K562 (cell line): ENCODE data around the gene EME2. TPM values are rescaled to one million over a fixed set of nuclear protein-coding genes. Genes with fewer than 3 reads are reported as not detected.

Experiments
- ATF6 ChIP-seq: sonication (generic); formaldehyde crosslinking; IDR thresholded peaks from 2 replicates; pipeline ENCODE4 v1.4.0; 2020; ENCODE audit warnings: mild to moderate bottlenecking, missing genetic modification reagents
- CTCF ChIP-seq, 3 experiments: IDR thresholded peaks in 2 of 3; conservative IDR thresholded peaks in 1 of 3; 2 replicates each; pipeline ENCODE4 v1.5.1; 2011 to 2012; ENCODE audit warnings: low read length in 3 of 3, mild to moderate bottlenecking in 3 of 3, control low read depth in 2 of 3, improper control_type of control experiment in 1 of 3, inconsistent platforms in 1 of 3, low read depth in 1 of 3, mixed read lengths in 1 of 3, moderate library complexity in 1 of 3; ENCODE audit not compliant: insufficient read depth in 2 of 3
- E2F3 ChIP-seq: fragments of 250-450 bp; sonication (Bioruptor Pico); IDR thresholded peaks from 2 replicates; pipeline ENCODE4 v1.4.0; 2020; ENCODE audit warnings: mild to moderate bottlenecking
- E2F4 ChIP-seq: sonication (generic); formaldehyde crosslinking; IDR thresholded peaks from 2 replicates; pipeline ENCODE4 v1.8.0; 2022; ENCODE audit warnings: mild to moderate bottlenecking, low read depth, missing genetic modification reagents
- HNRNPH1 ChIP-seq: fragments of 200-400 bp; formaldehyde crosslinking; optimal IDR thresholded peaks from 2 replicates; pipeline ENCODE3; 2017; ENCODE audit warnings: low read depth, mild to moderate bottlenecking, low read length, moderate library complexity
- IRF2 ChIP-seq: sonication (generic); formaldehyde crosslinking; IDR thresholded peaks from 2 replicates; pipeline ENCODE4 v1.8.1; 2022; ENCODE audit warnings: mild to moderate bottlenecking, missing genetic modification reagents
- MAFF ChIP-seq: IDR thresholded peaks from 2 replicates; pipeline ENCODE4 v1.6.1; 2012; ENCODE audit warnings: low read length, improper control_type of control experiment
- MBD1 ChIP-seq: fragments of 250-450 bp; sonication (Bioruptor Pico); IDR thresholded peaks from 2 replicates; pipeline ENCODE4 v1.8.0; 2022; ENCODE audit warnings: inconsistent platforms
- MEF2A ChIP-seq: IDR thresholded peaks from 2 replicates; pipeline ENCODE4 v1.6.1; 2011; ENCODE audit warnings: low read depth, mild to moderate bottlenecking, low read length, moderate library complexity; ENCODE audit not compliant: control insufficient read depth
- MLLT1 ChIP-seq, 2 experiments: fragments of 450-650 bp; IDR thresholded peaks; 2 replicates each; pipeline ENCODE4 v1.6.1; 2016
- NR2C2 ChIP-seq, 2 experiments: fragments of 200-800 bp in 1 of 2; sonication (Bioruptor generic) in 1 of 2; sonication (generic) in 1 of 2; formaldehyde crosslinking in 1 of 2; IDR thresholded peaks; 2 replicates each; pipeline versions ENCODE4 v1.6.1 to v1.8.0; 2016 to 2022; ENCODE audit warnings: mild to moderate bottlenecking in 1 of 2, missing compliant biosample characterization in 1 of 2, missing genetic modification characterization in 1 of 2, missing genetic modification reagents in 1 of 2
- SLC30A9 ChIP-seq: fragments of 250-450 bp; sonication (Bioruptor Pico); IDR thresholded peaks from 2 replicates; pipeline ENCODE4 v1.8.0; 2022; ENCODE audit warnings: mild to moderate bottlenecking, moderate library complexity
- ZBTB1 ChIP-seq: sonication (generic); formaldehyde crosslinking; IDR thresholded peaks from 2 replicates; pipeline ENCODE4 v1.8.1; 2023; ENCODE audit warnings: missing genetic modification reagents, low read depth, mild to moderate bottlenecking, borderline replicate concordance
- ZBTB7A ChIP-seq: IDR thresholded peaks from 2 replicates; pipeline ENCODE4 v1.6.1; 2011; ENCODE audit warnings: low read depth, mild to moderate bottlenecking, low read length, moderate library complexity, borderline replicate concordance; ENCODE audit not compliant: control insufficient read depth
- ZFPM2 ChIP-seq: fragments of 250-450 bp; sonication (Bioruptor Pico); IDR thresholded peaks from 2 replicates; pipeline ENCODE4 v1.5.1; 2022; ENCODE audit warnings: mild to moderate bottlenecking
- ZNF140 ChIP-seq: fragments of 250-450 bp; sonication (Bioruptor Pico); IDR thresholded peaks from 2 replicates; pipeline ENCODE4 v1.8.0; 2021; ENCODE audit warnings: moderate library complexity, mild to moderate bottlenecking, inconsistent platforms
- ZNF146 ChIP-seq: IDR thresholded peaks from one replicate; pipeline ENCODE4 v1.6.1; 2018; ENCODE audit warnings: missing compliant biosample characterization; ENCODE audit not compliant: unreplicated experiment
- ZNF696 ChIP-seq: fragments of 250-450 bp; sonication (Bioruptor Pico); conservative IDR thresholded peaks from 2 replicates; pipeline ENCODE4 v1.4.0; 2020; ENCODE audit warnings: mild to moderate bottlenecking, moderate library complexity
- polyA plus RNA-seq, 8 experiments: library from polyadenylated mRNA; depleted of rRNA in 4 of 8; stranded (reverse) in 5 of 8; unstranded in 3 of 8; fragments of >200 nt; fragmentation: Nextera tagmentation in 2 of 8; fragmentation: Illumina TruSeq in 1 of 8; extraction: Ambion mirVana in 2 of 8; extraction: Trizol in 1 of 8; gene quantifications; 2 replicates each; pipeline versions ENCODE4 v1.2.1 to v1.2.3, GENCODE V29; 2011 to 2014; ENCODE audit warnings: inconsistent platforms in 1 of 8, missing spikeins in 1 of 8
- total RNA-seq, 7 experiments: library from RNA; depleted of rRNA in 6 of 7; stranded (reverse); fragments of >200 nt in 6 of 7; fragmentation: Illumina TruSeq in 2 of 7; extraction: Trizol in 2 of 7; gene quantifications; 2 replicates each; pipeline versions ENCODE4 v1.2.1 to v1.2.3, GENCODE V29; 2011 to 2021; ENCODE audit warnings: low replicate concordance in 1 of 7

The EME2 gene
- total and polyA plus RNA-seq, 9 of the 15 experiments (the other 6 are each of a cell fraction or from before 2014, with no cell fraction given) = 0.35 to 19.9 (median 3.5) TPM

- TF ChIP-seq CTCF (IDR thresholded peaks at IDR 0.05 in 2 of 3, conservative IDR thresholded peaks at IDR 0.05 in 1 of 3; ENCODE audit: insufficient read depth in 2 of 3, low read depth in 1 of 3, low read length in 3 of 3) (peak; percentile 77 to 86 (median 80)), ZNF696 (CRISPR knock-in tag) (no peak), MLLT1 (IDR thresholded peaks at IDR 0.05) (0 out of 4 replicates have a peak, but pooled peaks of 1 of the 2 experiments have one; percentile 18), ZNF140 (no peak), ZBTB7A (peak; percentile 71), ZBTB1 (CRISPR knock-in tag) (peak; percentile 96), MBD1 (no peak), ZNF146 (CRISPR knock-in tag) (no peak), ZFPM2 (CRISPR knock-in tag) (no peak), NR2C2 (CRISPR knock-in tag; IDR thresholded peaks at IDR 0.05) (peak; percentile 80), NR2C2 (tag; IDR thresholded peaks at IDR 0.05) (peak; percentile 79), IRF2 (no peak), E2F3 (CRISPR knock-in tag) (peak; percentile 85), MAFF (no peak), ATF6 (peak; percentile 43; the same call in 1 of the 2 replicates), HNRNPH1 (no peak), E2F4 (CRISPR knock-in tag) (peak; percentile 81; the same call in 1 of the 2 replicates), SLC30A9 (CRISPR knock-in tag) (no peak), MEF2A (no peak)
Observed at GRCh38 chr16:1772908-1773702, 495 bp downstream of the EME2 start, which contains the start of gene MRPS34 (continued).
